Transverse colon (tissue), 4 donors: ENCODE data around the gene FBXL5. TPM values are rescaled to one million over a fixed set of nuclear protein-coding genes. Genes with fewer than 3 reads are reported as not detected.

Source experiments
- DNase-seq: peaks from one replicate; pipeline ENCODE4 v3.0.0-alpha.2; 2019
- H3K27ac ChIP-seq, 4 donors: fragments of 200-600 bp; sonication (generic); 2 replicates each; pipeline ENCODE4 v1.5.1; 2016 to 2018; ENCODE audit warnings: inconsistent platforms in 4 of 4
- H3K27me3 ChIP-seq: fragments of 200-600 bp; sonication (generic); 2 replicates; pipeline ENCODE4 v1.5.1; 2017; ENCODE audit warnings: inconsistent platforms
- H3K36me3 ChIP-seq, 4 donors: fragments of 200-600 bp; sonication (generic); 2 replicates each; pipeline ENCODE4 v1.5.1; 2017 to 2019; ENCODE audit warnings: inconsistent platforms in 4 of 4
- H3K4me1 ChIP-seq, 4 donors: fragments of 200-600 bp; sonication (generic); 2 replicates each; pipeline ENCODE4 v1.5.1; 2017 to 2020; ENCODE audit warnings: inconsistent platforms in 4 of 4
- H3K4me3 ChIP-seq, 4 donors: fragments of 200-600 bp; sonication (generic); 1 replicate in 1 of 4; 2 replicates in 3 of 4; pipeline versions ENCODE4 v1.5.1 to v1.6.1; 2017 to 2019; ENCODE audit warnings: inconsistent platforms in 4 of 4
- H3K9me3 ChIP-seq, 2 donors: fragments of 200-600 bp; sonication (generic); 2 replicates each; pipeline ENCODE4 v1.5.1; 2017 to 2019; ENCODE audit warnings: inconsistent platforms in 2 of 2
- EP300 ChIP-seq: sonication (generic); formaldehyde crosslinking; IDR thresholded peaks from one replicate; pipeline ENCODE4 v1.6.1; 2017; ENCODE audit warnings: antibody characterized with exemption, low read depth
- POLR2A ChIP-seq: fragments of 450-650 bp; IDR thresholded peaks from one replicate; pipeline ENCODE4 v1.6.1; 2016; ENCODE audit warnings: antibody characterized with exemption, mild to moderate bottlenecking, moderate library complexity
- POLR2AphosphoS5 ChIP-seq, 3 donors: sonication (generic); formaldehyde crosslinking; IDR thresholded peaks; one replicate each; pipeline ENCODE4 v1.6.1; 2016; ENCODE audit warnings: antibody characterized with exemption in 3 of 3
- WGBS, 2 donors: methylation state at CpG; one replicate each; pipeline ENCODE4 v1.1.5; 2018; ENCODE audit warnings: low coverage in 1 of 2; 5-methylcytosine and 5-hydroxymethylcytosine counted together
- in situ Hi-C, 4 donors: fragments of 200-750 bp; cut with MboI; loops; one replicate each; pipeline versions ENCODE4 v1.15.0 to v1.15.1; 2017; ENCODE audit warnings: low sequenced_read_pairs in 3 of 4, low pct_ligation_motif_present in 1 of 4, low pct_unique_long_range_greater_than_20kb in 1 of 4
- intact Hi-C: fragments of 100-400 bp; cut with DNase I; formaldehyde crosslinking; loops from one replicate; pipeline ENCODE4 v1.15.1; 2023; ENCODE audit warnings: low total_unique reads
- total RNA-seq, 4 donors: library from RNA; depleted of rRNA; stranded (reverse); fragments of >200 nt; gene quantifications; one replicate each; pipeline ENCODE4 v1.1.0, GENCODE V29; 2016
- TF ChIP-seq, protein P1 (sequence below), 5 experiments: fragments of 200-600 bp in 3 of 5; fragments of 450-650 bp in 2 of 5; sonication (generic) in 3 of 5; IDR thresholded peaks; 1 replicate in 2 of 5; 2 replicates in 3 of 5; pipeline ENCODE4 v1.5.1; 2016 to 2017; ENCODE audit warnings: antibody characterized with exemption in 5 of 5, inconsistent platforms in 3 of 5, mild to moderate bottlenecking in 2 of 5, moderate library complexity in 1 of 5

Gene FBXL5
- total RNA-seq, 4 donors from 2014 or later, result 31.8 to 141 (median 77.5) TPM

GRCh38 chr4:15692602-15693001 lies 37.4 kb upstream of the FBXL5 start:
- TF ChIP-seq, protein P1, sequence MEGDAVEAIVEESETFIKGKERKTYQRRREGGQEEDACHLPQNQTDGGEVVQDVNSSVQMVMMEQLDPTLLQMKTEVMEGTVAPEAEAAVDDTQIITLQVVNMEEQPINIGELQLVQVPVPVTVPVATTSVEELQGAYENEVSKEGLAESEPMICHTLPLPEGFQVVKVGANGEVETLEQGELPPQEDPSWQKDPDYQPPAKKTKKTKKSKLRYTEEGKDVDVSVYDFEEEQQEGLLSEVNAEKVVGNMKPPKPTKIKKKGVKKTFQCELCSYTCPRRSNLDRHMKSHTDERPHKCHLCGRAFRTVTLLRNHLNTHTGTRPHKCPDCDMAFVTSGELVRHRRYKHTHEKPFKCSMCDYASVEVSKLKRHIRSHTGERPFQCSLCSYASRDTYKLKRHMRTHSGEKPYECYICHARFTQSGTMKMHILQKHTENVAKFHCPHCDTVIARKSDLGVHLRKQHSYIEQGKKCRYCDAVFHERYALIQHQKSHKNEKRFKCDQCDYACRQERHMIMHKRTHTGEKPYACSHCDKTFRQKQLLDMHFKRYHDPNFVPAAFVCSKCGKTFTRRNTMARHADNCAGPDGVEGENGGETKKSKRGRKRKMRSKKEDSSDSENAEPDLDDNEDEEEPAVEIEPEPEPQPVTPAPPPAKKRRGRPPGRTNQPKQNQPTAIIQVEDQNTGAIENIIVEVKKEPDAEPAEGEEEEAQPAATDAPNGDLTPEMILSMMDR (IDR thresholded peaks at IDR 0.05), result no peak
- no peak for TF ChIP-seq POLR2AphosphoS5 (IDR thresholded peaks at IDR 0.05)
- TF ChIP-seq EP300, result no peak
- no peak for TF ChIP-seq POLR2A
- Histone ChIP-seq H3K27me3 (no peaks in the 10 kb centered on the region), H3K36me3 (peaks cover 0 to 6% (median 0%) of the 10 kb centered on the region in 4 donors), H3K4me1 (peaks cover 0 to 9% (median 4%) of the 10 kb centered on the region in 4 donors), H3K27ac (no peak overlapping the region), H3K9me3 (no peaks in the 10 kb centered on the region), H3K4me3 (no peak overlapping the region)
- intact Hi-C loops (no loop called here), in situ Hi-C loops (no loop called here)
- no peak for DNase-seq
- 79 to 84% methylated on average over 2 of the region's 2 CpGs for WGBS, 2 donors

- intact Hi-C loops, result no loop called here
- peak overlapping the region in 2 of 4 donors; percentile 14 to 39 for H3K27ac ChIP-seq
- no peaks in the 10 kb centered on the region for H3K27me3 ChIP-seq
- peaks cover 0 to 9% (median 4%) of the 10 kb centered on the region in 4 donors for H3K4me1 ChIP-seq
- no peak for DNase-seq
- no peaks in the 10 kb centered on the region for H3K9me3 ChIP-seq
- WGBS, 2 donors, result 58 to 62% methylated on average over 2 to 3 of the region's 3 CpGs
- peaks cover 0 to 9% (median 4%) of the 10 kb centered on the region in 4 donors for H3K36me3 ChIP-seq
- TF ChIP-seq, protein P1 (IDR thresholded peaks at IDR 0.05), result no peak
- TF ChIP-seq POLR2A (no peak), EP300 (no peak), POLR2AphosphoS5 (IDR thresholded peaks at IDR 0.05) (no peak)
- in situ Hi-C loops, result no loop called here
- H3K4me3 ChIP-seq, result no peak overlapping the region
These were observed 36.4 kb upstream of the FBXL5 start for GRCh38 chr4:15691346-15692135.

- peaks cover 0 to 6% (median 2%) of the 10 kb centered on the region in 4 donors for H3K4me1 ChIP-seq
- in situ Hi-C loops, result no loop called here
- intact Hi-C loops, result no loop called here
- no peak for DNase-seq
- no peaks in the 10 kb centered on the region for H3K9me3 ChIP-seq
- 70 to 71% methylated on average over 7 of the region's 7 CpGs for WGBS, 2 donors
- TF ChIP-seq POLR2A (no peak), POLR2AphosphoS5 (IDR thresholded peaks at IDR 0.05) (no peak), EP300 (no peak)
- TF ChIP-seq, protein P1 (IDR thresholded peaks at IDR 0.05), result no peak
- peaks cover 0 to 14% (median 4%) of the 10 kb centered on the region in 4 donors for H3K36me3 ChIP-seq
- no peak overlapping the region for H3K27ac ChIP-seq
- no peak overlapping the region for H3K4me3 ChIP-seq
- no peaks in the 10 kb centered on the region for H3K27me3 ChIP-seq
These were observed 35.1 kb upstream of the FBXL5 start for GRCh38 chr4:15690020-15690809.

GRCh38 chr4:15689540-15689939 lies 34.4 kb upstream of the FBXL5 start:
- intact Hi-C loops, result loop anchor here (5.0 kb wide), 1 partner anchor 457 kb away; no protein-coding TSS in a partner anchor
- in situ Hi-C loops, result no loop called here
- WGBS, 2 donors, result 73 to 80% methylated on average over 2 of the region's 2 CpGs

More at GRCh38 chr4:15689540-15689939, 34.4 kb upstream of the FBXL5 start:
- no peaks in the 10 kb centered on the region for H3K9me3 ChIP-seq
- H3K4me3 ChIP-seq, result no peak overlapping the region
- H3K27me3 ChIP-seq, result no peaks in the 10 kb centered on the region
- peaks cover 0 to 8% (median 2%) of the 10 kb centered on the region in 4 donors for H3K4me1 ChIP-seq
- peaks cover 0 to 14% (median 4%) of the 10 kb centered on the region in 4 donors for H3K36me3 ChIP-seq
- TF ChIP-seq EP300 (no peak), POLR2AphosphoS5 (IDR thresholded peaks at IDR 0.05) (no peak), POLR2A (no peak)
- TF ChIP-seq, protein P1 (IDR thresholded peaks at IDR 0.05), result no peak
- H3K27ac ChIP-seq, result no peak overlapping the region
- DNase-seq, result no peak
